PC-9 (cell line): ENCODE measurements around the gene KLF13. TPM values are rescaled to one million over a fixed set of nuclear protein-coding genes. Genes with fewer than 3 reads are reported as not detected.

Experiments
- BruUV-seq: library from RNA; stranded (reverse); fragments of 400-500 nt; replicated peaks from 2 replicates; lab custom pipeline; 2021; lab: Mats Ljungman, UMichigan
- CTCF ChIA-PET: fragments of 300-600 bp; sonication (Branson Sonifier 250); formaldehyde crosslinking; loops from one replicate; lab custom pipeline; 2022; ENCODE audit warnings: antibody characterized with exemption; lab: Charles Lee
- POLR2A ChIA-PET: fragments of 300-600 bp; sonication (Branson Sonifier 250); formaldehyde crosslinking; loops from one replicate; lab custom pipeline; 2022; ENCODE audit warnings: antibody characterized with exemption; ENCODE audit not compliant: unreplicated experiment; lab: Charles Lee
- DNase-seq, 2 experiments: peaks; one replicate each; pipeline versions ENCODE4 v3.0.0 to v3.0.0-alpha.2; 2015 to 2022; ENCODE audit warnings: mixed read lengths in 1 of 2
- H2AFZ ChIP-seq: fragments of 200-600 bp; sonication (generic); 2 replicates; pipeline ENCODE4 v1.8.1; 2017; ENCODE audit warnings: antibody characterized with exemption
- H3F3A ChIP-seq: fragments of 200-600 bp; sonication (generic); 2 replicates; pipeline ENCODE4 v1.8.1; 2017; ENCODE audit warnings: antibody characterized with exemption, mild to moderate bottlenecking, low read depth; ENCODE audit not compliant: insufficient read depth
- H3K27ac ChIP-seq: fragments of 200-600 bp; sonication (generic); 2 replicates; pipeline ENCODE4 v1.6.1; 2016; ENCODE audit warnings: mixed run types
- H3K27me3 ChIP-seq: fragments of 200-600 bp; sonication (generic); 2 replicates; pipeline ENCODE4 v1.6.1; 2016; ENCODE audit warnings: low read depth, mixed run types; ENCODE audit not compliant: insufficient read depth
- H3K36me3 ChIP-seq: fragments of 200-600 bp; sonication (generic); 2 replicates; pipeline ENCODE4 v1.6.1; 2016; ENCODE audit warnings: low read depth, mixed run types
- H3K4me1 ChIP-seq: fragments of 200-600 bp; sonication (generic); replicated peaks from 2 replicates; pipeline ENCODE4 v1.6.1; 2016; ENCODE audit warnings: mixed run types; ENCODE audit not compliant: insufficient read depth
- H3K4me2 ChIP-seq: fragments of 200-600 bp; sonication (generic); 2 replicates; pipeline ENCODE4 v1.6.1; 2017; ENCODE audit warnings: mixed run types
- H3K4me3 ChIP-seq: fragments of 200-600 bp; sonication (generic); 2 replicates; pipeline ENCODE4 v1.6.1; 2016; ENCODE audit warnings: mixed run types
- H3K79me2 ChIP-seq: fragments of 200-600 bp; sonication (generic); 2 replicates; pipeline ENCODE4 v1.6.1; 2017; ENCODE audit warnings: low read depth, mixed run types
- H3K9me2 ChIP-seq: fragments of 200-600 bp; sonication (generic); 2 replicates; pipeline ENCODE4 v1.8.1; 2017; ENCODE audit warnings: mild to moderate bottlenecking; ENCODE audit not compliant: insufficient read depth
- H3K9me3 ChIP-seq: fragments of 200-600 bp; sonication (generic); 2 replicates; pipeline ENCODE4 v1.8.1; 2016; ENCODE audit warnings: low read depth; ENCODE audit not compliant: insufficient read depth
- H4K20me1 ChIP-seq: fragments of 200-600 bp; sonication (generic); 2 replicates; pipeline ENCODE4 v1.8.1; 2017; ENCODE audit not compliant: insufficient read depth
- EZH2 ChIP-seq: fragments of 200-600 bp; sonication (generic); IDR thresholded peaks from 2 replicates; pipeline ENCODE4 v1.8.0; 2017; ENCODE audit warnings: antibody characterized with exemption, low read depth
- intact Hi-C: fragments of 100-400 bp; cut with micrococcal nuclease; formaldehyde crosslinking; loops from one replicate; pipeline ENCODE4 v1.10.0; 2022; ENCODE audit not compliant: unreplicated experiment
- total RNA-seq: library from RNA; stranded (reverse); gene quantifications from 2 replicates; pipeline ENCODE4 v1.2.3, GENCODE V29; 2021
- TF ChIP-seq, protein P1 (sequence below): fragments of 200-600 bp; sonication (generic); conservative IDR thresholded peaks from 2 replicates; pipeline ENCODE4 v1.6.1; 2017; ENCODE audit warnings: mixed run types, antibody characterized with exemption, mild to moderate bottlenecking, moderate library complexity

KLF13 gene
- total RNA-seq, 1 experiment from 2014 or later: 3.4 TPM

GRCh38 chr15:31347067-31347975, 20.7 kb downstream of the KLF13 start:
- H3K9me3 ChIP-seq: no peaks in the 10 kb centered on the region
- POLR2A ChIA-PET: no interaction called here

DNA sequence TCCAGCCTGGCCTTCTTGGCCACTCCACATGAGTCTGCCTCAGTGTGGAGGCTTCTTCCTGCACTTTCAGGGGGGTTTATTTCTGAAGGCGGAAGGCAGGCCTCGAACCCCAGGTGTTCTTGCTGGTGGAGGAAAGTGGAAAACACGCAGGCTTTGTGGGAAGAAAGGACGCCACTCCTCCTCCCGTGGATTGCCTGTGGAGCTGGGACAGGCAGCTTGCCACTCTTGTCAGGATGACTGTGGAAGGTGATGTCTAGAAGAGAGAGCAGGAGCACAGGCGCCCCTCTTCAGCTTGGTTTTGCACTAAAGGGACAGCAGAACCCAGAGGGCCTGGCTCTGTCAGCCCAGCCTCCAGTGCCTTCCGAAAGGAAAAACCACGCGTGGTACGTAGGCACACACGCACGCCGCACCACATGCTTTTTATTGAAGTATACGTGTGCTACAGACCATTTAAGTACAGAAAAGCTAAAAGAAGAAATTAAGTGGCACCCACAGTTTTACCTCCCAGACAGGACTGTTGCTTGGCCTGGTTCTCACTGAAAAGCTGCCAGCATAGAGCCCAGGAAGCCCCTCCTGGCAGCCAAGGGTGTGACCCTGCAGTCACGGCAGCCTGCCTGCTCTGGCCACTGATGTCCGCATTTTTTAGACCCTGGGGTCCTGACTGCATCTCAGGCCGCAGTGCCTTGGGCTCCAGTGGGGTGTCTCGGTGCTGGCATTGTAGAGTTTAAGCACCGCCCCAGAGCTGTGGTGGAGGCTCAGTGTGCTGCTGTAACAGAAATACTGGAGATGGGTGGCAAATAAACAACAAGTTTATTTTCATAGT, 21.6 kb downstream of the KLF13 start:
- ChIA-PET POLR2A (no interaction called here), CTCF (no interaction called here)
- H3K9me3 ChIP-seq: no peaks in the 10 kb centered on the region
- H3K4me3 ChIP-seq: no peak overlapping the region
- intact Hi-C loops: no loop called here
- TF ChIP-seq EZH2: no peak
- TF ChIP-seq, protein P1, sequence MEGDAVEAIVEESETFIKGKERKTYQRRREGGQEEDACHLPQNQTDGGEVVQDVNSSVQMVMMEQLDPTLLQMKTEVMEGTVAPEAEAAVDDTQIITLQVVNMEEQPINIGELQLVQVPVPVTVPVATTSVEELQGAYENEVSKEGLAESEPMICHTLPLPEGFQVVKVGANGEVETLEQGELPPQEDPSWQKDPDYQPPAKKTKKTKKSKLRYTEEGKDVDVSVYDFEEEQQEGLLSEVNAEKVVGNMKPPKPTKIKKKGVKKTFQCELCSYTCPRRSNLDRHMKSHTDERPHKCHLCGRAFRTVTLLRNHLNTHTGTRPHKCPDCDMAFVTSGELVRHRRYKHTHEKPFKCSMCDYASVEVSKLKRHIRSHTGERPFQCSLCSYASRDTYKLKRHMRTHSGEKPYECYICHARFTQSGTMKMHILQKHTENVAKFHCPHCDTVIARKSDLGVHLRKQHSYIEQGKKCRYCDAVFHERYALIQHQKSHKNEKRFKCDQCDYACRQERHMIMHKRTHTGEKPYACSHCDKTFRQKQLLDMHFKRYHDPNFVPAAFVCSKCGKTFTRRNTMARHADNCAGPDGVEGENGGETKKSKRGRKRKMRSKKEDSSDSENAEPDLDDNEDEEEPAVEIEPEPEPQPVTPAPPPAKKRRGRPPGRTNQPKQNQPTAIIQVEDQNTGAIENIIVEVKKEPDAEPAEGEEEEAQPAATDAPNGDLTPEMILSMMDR: no peak
- H3K27ac ChIP-seq: no peak overlapping the region
- no peak for DNase-seq
- no peaks in the 10 kb centered on the region for H4K20me1 ChIP-seq
- BruUV-seq: no TSS peak
- no peaks in the 10 kb centered on the region for H3K36me3 ChIP-seq
- H3K27me3 ChIP-seq: peaks cover 82% of the 10 kb centered on the region
- H3K4me2 ChIP-seq: no peak overlapping the region
- H3K79me2 ChIP-seq: no peaks in the 10 kb centered on the region
- H2AFZ ChIP-seq: no peak overlapping the region
- H3F3A ChIP-seq: no peaks in the 10 kb centered on the region
- H3K9me2 ChIP-seq: no peaks in the 10 kb centered on the region
- no peaks in the 10 kb centered on the region for H3K4me1 ChIP-seq

More at GRCh38 chr15:31347067-31347975, 20.7 kb downstream of the KLF13 start:
- H3K4me2 ChIP-seq: no peak overlapping the region
- intact Hi-C loops: no loop called here
- no peak overlapping the region for H3K4me3 ChIP-seq
- H3K36me3 ChIP-seq: no peaks in the 10 kb centered on the region
- CTCF ChIA-PET: no interaction called here
- TF ChIP-seq EZH2: no peak
- TF ChIP-seq, protein P1: no peak
- H3K4me1 ChIP-seq: no peaks in the 10 kb centered on the region
- H3K79me2 ChIP-seq: no peaks in the 10 kb centered on the region
- H3K9me2 ChIP-seq: no peaks in the 10 kb centered on the region
- H3F3A ChIP-seq: no peaks in the 10 kb centered on the region
- no peak overlapping the region for H2AFZ ChIP-seq
- H3K27me3 ChIP-seq: peaks cover 86% of the 10 kb centered on the region
- no peak for DNase-seq
- no TSS peak for BruUV-seq
- no peaks in the 10 kb centered on the region for H4K20me1 ChIP-seq
- no peak overlapping the region for H3K27ac ChIP-seq

- intact Hi-C loops: no loop called here
- CTCF ChIA-PET: no interaction called here
- POLR2A ChIA-PET: no interaction called here
- Histone ChIP-seq H3K36me3 (no peaks in the 10 kb centered on the region), H3K4me2 (no peak overlapping the region), H3K9me3 (no peaks in the 10 kb centered on the region), H3K79me2 (no peaks in the 10 kb centered on the region), H3K27ac (no peak overlapping the region), H4K20me1 (no peaks in the 10 kb centered on the region), H3K9me2 (no peaks in the 10 kb centered on the region), H2AFZ (no peak overlapping the region), H3K4me1 (no peaks in the 10 kb centered on the region), H3K27me3 (peaks cover 69% of the 10 kb centered on the region), H3F3A (no peaks in the 10 kb centered on the region), H3K4me3 (no peak overlapping the region)
- TF ChIP-seq, protein P1: no peak
- no peak for TF ChIP-seq EZH2
- no TSS peak for BruUV-seq
- no peak for DNase-seq
Observed at GRCh38 chr15:31349233-31350141, 22.9 kb downstream of the KLF13 start.
